HG03064 (cell line): ENCODE measurements around the gene LCLAT1.

ENCODE experiments used
- ATAC-seq: cut with Tn5 transposase; IDR thresholded peaks from one replicate; pipeline ENCODE4 v1.9.1; 2021; ENCODE audit warnings: low read depth; ENCODE audit not compliant: unreplicated experiment

The LCLAT1 gene

GRCh38 chr2:30422444-30423040, 24.5 kb upstream of the LCLAT1 start:
- no peak for ATAC-seq

GRCh38 chr2:30424231-30424630, 22.8 kb upstream of the LCLAT1 start:
- no peak for ATAC-seq

- no peak for ATAC-seq
Measured at GRCh38 chr2:30425326-30425725, 21.7 kb upstream of the LCLAT1 start.

GRCh38 chr2:30427606-30428347, 19.3 kb upstream of the LCLAT1 start:
- ATAC-seq, result no peak

- no peak for ATAC-seq
Measured at GRCh38 chr2:30428348-30428662, 18.7 kb upstream of the LCLAT1 start.

DNA sequence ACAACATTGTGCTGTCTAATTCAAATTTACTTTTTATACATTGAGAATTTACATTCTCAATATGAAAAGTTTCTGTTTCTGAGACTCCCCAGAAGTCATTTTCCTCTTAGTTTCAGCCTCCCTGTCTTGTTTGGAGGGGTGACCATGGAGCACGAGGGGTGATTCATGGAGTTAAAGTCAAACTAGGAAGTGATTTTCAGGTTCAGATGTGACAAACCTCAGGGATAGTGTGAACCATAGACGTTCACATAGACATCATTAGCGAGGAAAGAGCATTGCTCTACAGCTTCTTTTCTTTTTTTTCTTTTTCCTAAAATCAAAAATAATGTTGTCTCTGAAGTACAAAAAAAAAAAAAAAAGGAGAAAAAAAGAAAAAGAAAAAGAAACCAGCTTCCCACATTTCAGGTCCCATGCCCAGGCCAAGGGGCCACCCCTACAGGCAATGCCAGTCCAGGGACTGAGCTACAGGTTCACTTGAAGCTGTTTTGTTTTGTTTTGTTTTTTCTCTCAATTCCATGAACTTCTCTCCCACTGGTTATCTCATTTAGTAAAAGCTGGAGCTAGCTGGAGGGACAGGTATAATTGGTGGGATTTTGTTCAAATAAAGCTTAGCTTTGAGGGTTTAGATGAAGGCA, 18.1 kb upstream of the LCLAT1 start:
- ATAC-seq, result no peak

DNA sequence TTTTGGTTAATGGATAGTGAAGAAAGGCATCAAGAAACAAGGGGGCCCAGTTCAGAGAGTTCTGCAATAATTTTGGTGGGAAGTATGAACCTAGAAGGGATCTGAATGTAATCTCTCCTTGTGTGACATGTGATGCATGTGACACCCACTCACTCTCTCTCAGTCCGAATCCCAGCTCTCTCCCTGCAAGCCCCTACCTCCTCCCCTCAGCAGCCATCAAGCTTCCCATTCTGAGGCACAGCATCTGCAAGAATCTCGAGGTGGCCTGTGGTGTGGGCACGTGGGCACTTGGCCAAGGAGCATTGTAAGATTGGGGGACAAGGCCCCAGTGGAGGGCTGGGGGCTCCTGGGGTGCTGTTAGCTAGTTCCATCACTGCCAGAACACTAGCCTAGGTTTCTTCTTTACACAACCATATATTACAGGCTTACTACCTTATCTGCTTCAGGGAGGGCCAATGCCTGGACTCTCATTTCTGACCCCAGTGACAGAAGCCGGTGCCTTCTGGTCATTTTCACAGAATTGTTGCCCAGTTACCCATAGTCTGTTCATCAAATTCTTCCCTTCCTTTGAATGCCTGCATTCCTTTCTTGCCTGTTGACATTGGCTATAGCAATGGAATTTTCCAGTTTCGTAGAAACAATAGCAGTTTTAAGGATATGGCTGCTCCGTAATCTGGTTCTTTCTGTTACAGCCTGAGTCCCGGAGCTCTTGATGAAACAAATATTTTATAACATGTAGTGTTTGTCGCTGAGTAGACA, 13.3 kb upstream of the LCLAT1 start:
- ATAC-seq, result no peak

DNA sequence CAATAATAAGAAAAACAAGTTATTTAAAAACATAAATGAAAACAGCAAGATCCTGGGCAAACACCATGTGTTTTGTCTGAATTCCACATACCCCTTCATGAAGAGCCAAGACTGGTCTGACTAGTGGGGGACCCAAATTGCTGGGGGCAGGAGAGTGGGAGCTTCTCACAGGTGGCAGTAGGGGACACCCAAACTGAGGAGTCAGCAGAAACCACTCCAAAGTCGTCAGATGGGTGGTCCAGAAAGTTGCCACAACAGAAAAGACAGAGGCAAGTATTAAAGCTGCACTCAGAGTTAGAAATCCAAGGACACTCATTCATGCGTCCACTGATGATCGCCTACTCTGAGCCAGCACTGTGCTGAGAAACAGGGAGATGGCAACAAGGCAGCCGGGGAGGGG, 12.3 kb upstream of the LCLAT1 start:
- no peak for ATAC-seq

DNA sequence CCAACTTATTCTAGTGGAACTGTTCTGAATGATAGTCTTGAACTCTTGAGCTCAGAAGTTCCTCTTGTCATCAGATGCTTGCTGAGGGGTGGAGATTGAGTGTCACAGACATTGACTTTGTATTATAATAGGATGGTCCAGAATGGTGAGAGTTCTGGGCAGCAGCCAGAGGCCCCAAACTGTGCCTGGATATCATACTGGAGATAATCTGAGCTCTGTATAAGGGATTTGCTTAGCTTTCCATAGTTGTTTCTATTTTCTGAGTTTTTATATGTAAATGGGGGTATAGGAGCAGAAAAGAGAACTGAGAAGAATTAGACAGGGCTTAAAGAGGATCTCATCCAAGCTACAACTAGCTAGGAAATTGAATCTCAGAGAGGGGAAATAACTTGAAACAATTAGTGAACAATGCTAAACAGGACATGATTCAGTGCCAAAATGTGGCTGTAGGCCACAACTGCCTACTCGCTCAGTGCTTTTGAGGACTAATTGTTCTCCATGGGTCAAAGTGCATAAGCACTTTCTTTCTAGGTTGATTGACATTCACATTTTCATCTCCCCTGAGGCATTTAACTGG, 10.1 kb upstream of the LCLAT1 start:
- no peak for ATAC-seq

GRCh38 chr2:30437809-30438548, 9.1 kb upstream of the LCLAT1 start:
- ATAC-seq, result no peak

- no peak for ATAC-seq
Measured at GRCh38 chr2:30439296-30439695, 7.8 kb upstream of the LCLAT1 start.

GRCh38 chr2:30439879-30440278, 7.2 kb upstream of the LCLAT1 start:
- no peak for ATAC-seq

DNA sequence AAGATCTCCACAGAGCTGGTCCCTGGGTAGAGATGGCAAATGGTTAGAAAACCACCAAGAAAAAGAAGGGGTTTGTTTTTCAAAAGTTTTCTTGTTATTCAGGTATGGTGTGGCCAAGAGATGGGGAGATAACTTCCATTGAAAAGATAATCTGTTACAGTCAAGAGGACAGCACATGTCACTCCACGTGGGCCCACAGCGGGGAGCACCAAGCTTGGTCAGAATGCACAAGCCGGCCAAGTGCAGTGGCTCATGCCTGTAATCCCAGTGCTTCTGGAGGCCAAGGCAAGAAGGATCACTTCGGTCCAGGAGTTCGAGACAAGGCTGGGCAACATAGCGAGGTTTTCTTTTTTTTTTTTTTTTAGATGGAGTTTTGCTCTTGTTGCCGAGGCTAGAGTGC, 6.0 kb upstream of the LCLAT1 start:
- ATAC-seq, result no peak

GRCh38 chr2:30443081-30443480, 4.0 kb upstream of the LCLAT1 start:
- ATAC-seq, result no peak

DNA sequence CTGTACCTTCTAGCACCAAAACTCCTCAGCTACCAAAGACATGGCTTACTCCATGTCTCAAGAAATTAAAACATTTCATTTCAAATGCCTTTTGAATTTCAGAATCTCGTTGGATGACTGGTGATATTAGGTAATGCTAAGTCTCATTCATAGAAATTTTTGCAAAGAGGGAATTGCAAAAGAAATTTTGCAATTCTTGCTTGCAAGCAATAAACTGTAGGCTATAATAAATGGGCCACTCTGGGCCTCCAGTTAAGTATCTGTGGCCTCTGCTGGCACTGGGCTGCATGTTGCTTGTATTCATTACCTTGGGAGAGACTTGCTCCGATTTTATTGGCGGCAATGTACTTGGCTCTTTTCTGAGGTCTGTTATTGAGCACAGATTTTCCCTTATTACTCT, 2.8 kb upstream of the LCLAT1 start:
- ATAC-seq, result no peak

GRCh38 chr2:30445266-30445821, 1.7 kb upstream of the LCLAT1 start:
- no peak for ATAC-seq

DNA sequence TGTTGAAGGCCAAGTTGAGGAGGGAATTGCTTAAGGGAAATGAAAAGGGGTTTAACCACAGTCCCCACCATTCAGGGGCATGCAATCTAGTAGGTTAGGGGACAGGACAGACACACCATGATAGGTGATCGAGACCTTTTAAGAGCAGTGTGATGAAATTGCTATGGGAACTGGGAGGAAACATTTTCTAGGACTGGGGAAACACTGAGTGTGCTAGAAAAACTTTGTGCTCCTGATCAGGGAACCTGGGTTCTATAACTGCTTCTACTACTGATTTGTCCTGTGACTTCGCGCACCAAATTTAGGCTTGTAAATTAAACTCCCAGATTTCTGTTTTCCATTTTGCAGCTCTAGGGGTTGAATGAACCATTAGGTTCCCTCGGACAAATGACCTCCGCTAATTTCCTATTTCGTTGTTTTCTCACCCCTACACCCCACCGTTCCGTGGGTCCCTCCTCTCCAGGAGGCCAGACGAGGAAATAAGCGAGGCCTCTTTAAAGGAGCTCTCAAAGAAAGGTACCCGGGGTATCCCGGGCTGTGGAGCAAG, 371 bp upstream of the LCLAT1 start:
- no peak for ATAC-seq

DNA sequence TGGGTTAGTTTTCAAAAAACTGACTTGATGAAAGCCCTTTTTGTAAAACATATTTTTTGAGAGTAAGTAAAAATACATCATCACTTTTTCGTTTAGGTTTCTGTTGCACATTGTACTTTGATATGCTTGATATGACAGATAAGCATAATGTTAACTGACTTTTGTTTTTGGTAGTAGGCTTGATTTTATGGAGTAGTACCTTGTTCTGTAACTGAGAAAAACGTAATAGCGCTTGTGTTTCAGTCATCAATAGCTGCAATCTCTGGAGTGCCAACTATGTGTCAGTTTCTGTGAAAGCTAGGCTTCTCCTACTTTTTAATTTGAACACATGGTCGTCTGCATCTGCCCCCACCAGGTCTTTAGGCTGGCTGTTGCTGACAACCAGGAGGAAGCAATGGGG, 1.3 kb downstream of the LCLAT1 start:
- ATAC-seq, result no peak

DNA sequence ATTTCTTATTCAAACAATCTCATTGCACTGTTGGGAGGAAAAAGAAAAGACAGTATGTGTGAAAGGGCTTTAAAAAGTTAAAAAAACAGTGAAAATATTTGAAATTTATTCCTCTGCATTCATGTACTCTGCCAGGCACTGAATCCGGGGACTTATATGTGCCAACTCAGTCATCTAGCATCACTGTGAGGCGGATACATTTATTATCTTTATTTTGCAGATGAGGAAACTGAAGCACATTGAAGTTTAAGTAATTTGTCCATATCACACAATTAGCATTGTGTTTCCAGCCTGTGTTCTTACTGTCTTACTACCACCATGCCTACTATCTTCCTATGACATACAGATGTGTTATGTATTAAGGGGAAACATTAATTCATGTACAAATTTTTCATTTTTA, 1.8 kb downstream of the LCLAT1 start:
- ATAC-seq, result no peak

- no peak for ATAC-seq
Measured at GRCh38 chr2:30450025-30450424, 3.0 kb downstream of the LCLAT1 start.
